GM12801 (cell line): ENCODE results near the gene CHMP1A.

Experiments used
- TF ChIP-seq, protein P1 (sequence below): IDR thresholded peaks from one replicate; pipeline ENCODE4 v1.5.1; 2011; ENCODE audit warnings: control low read depth; ENCODE audit not compliant: insufficient read length; ENCODE audit errors: extremely low read depth

The CHMP1A gene

DNA sequence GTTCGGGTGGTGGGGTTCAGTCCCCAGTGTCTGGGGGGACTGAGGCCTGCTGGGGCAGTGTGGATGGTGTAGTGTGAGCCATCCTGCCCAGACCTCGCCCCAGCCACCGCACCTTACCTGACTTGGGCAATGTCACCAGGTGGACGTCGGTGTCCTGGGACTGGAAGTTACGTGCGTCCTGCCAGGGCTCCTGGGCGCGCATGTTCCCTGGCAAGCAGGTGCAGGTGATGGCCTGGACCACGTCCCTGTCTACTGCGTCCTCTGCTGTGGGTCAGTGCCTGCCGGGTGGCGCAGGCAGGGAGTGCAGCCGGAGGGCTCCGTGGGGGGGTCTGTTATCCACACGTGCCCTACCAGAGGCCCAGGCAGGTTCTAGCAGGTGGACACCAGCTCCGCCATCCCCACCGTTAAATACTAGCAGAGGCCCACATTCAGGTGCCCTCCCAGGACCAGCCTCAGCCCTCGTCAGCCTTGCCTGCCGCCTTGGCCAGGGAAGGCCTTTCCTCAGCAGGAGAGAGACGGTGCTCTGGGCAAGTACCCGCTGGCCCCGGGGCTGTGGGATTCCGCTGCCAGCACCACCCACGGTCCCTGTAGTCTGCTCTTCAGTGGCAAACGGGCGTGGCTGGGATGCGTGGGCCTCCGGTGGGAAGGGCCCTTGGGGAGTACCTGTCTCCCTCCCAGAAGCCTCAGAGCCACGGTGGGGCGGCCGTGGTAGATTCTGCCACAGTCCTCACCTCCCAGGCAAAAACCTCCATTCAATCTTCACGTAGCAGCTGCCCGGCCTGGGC is 52.1 kb downstream of the CHMP1A start:
- TF ChIP-seq, protein P1, sequence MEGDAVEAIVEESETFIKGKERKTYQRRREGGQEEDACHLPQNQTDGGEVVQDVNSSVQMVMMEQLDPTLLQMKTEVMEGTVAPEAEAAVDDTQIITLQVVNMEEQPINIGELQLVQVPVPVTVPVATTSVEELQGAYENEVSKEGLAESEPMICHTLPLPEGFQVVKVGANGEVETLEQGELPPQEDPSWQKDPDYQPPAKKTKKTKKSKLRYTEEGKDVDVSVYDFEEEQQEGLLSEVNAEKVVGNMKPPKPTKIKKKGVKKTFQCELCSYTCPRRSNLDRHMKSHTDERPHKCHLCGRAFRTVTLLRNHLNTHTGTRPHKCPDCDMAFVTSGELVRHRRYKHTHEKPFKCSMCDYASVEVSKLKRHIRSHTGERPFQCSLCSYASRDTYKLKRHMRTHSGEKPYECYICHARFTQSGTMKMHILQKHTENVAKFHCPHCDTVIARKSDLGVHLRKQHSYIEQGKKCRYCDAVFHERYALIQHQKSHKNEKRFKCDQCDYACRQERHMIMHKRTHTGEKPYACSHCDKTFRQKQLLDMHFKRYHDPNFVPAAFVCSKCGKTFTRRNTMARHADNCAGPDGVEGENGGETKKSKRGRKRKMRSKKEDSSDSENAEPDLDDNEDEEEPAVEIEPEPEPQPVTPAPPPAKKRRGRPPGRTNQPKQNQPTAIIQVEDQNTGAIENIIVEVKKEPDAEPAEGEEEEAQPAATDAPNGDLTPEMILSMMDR = no peak

DNA sequence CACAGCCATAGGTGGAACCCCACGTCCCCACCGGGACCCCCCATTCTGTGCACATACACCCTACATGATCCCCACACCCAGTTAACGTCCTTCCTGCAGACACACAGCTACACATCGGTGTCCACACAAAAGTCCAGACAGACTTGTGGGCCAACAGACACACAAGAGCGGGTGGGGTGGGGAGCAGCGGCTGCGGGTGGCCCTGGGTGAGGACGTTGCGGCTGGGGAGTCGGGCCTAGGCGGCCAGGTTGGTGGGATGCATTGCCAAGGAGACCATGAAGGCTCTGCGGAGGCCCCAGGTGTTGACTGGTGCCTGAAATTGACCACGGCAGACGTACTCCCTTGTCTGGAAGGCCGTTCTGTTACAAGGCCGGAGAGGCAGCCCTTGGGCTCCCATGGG is 52.7 kb downstream of the CHMP1A start:
- TF ChIP-seq, protein P1 = no peak

DNA sequence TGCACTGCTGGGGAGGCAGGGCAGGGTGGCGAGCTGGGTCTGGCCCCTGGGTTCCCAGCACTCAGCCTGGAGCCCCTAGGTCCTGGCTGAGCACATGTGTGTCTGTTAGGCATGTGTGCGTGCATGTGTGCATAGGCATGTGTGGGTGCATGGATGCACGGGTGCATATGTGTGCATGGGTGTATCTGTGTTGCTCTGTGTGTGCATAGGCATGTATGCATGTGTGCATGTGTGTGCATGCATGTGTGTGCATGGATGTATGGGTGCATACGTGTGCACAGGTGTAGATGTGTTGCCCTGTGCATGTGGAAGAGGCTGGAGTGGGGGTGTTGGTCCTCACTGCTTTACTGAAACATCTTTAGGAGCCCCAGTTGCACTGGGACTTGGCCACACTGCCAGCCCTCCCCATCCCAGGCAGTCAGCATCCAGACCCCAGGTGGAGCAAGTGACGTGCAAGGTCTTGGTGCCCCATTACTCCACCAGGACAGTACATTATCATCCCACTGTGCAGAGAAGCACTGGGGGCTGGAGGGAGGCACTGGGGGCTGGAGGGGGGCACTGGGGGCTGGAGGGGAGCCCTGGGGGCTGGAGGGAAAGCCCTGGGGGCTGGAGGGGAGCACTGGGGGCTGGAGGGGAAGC is 54.4 kb downstream of the CHMP1A start:
- TF ChIP-seq, protein P1 = no peak

DNA sequence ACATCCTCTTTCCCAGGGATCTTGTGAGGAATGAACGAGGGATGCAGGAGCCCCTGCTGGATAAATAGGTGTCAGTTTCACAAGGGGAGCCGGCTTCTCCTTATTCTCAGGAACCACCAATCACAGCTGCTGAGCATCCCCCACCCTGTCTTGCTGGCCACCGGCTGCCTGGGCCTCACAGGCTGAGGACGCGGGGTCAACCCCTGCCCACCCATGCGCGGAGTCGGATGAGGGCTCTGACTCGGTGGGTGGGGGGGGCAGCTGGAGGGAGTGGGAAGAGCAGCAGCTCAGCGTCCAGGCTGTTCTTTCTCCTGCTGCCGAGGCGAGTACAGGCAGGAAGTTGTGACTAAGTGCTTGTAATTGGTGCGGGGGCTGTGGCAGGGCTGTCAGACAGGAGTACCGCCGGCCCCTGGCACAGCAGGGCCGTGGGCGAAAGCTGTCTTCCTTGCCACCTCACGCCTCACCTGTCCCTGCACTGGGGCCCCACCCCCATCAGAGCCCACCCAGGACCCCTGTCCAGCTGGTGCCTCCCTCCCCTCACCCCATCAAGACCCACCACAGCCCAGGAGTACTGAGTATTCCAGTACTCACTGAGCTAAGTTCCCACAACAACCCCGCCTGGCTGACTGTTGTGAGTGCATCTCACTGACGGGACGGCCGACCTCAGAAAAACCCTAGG is 55.1 kb downstream of the CHMP1A start:
- TF ChIP-seq, protein P1 = no peak

DNA sequence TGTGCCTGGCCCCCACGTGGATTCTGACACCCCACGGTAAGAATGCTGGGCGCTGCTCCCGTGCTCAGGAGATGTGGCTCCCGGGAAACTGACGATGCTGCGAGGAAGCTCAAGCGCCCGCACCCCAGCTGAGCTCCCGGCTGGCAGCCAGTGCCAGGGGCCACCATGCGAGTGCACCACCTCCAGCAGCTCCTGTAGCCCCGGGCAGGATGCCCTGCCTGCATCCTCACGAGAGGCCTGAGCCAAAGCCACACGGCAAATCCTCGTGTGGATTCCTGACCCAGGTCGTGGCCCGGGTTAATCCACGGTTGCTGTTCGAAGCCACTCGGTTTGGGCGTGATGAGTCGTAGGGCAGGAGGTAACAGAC is 55.6 kb downstream of the CHMP1A start:
- TF ChIP-seq, protein P1 = no peak

DNA sequence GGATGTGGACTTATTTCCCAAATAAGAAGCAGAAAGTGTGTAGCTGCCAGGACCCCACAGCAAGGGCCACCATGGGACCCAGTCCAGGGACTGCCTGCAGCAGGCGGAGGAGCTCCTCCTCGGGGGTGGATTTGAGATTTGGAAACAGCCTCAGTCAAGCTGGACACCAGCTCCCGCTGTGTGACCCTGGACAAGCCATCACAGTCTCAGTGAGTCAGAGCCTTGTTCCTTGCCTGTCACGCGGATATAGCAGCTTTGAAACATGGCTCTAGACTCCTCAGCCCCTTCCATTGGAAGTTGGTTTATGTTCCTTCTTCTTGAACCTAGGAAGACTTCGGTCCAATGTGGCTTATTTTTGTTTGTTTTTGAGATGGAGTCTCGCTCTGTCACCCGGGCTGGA is 56.6 kb downstream of the CHMP1A start:
- TF ChIP-seq, protein P1 = no peak

DNA sequence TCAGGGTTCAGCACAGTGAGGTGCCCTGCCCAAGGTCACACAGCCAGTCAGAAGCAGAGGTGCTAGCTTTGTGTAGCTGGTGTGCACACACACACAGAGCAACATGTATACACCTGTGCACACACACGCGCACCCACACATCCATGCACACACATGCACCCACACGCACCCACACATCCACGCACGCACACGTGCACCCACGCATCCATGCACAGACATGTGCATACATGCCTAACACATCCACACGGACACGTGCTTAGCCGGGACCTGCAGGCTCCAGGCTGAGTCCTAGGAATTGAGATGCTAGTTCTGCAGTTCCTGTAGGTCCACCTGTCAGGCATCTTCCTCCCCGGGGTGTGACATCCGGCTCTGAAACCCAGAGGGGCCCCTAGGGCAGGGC is 57.1 kb downstream of the CHMP1A start:
- TF ChIP-seq, protein P1 = no peak
